Neuronal stem cell (in vitro differentiated cells): ENCODE results near the gene PRAMEF13.
"Not testable (repeated sequence)": the region's sequence is repeated elsewhere in the genome, so short reads cannot be mapped to it uniquely, and the experiment has no call there.

Source experiments
- DNase-seq: peaks from one replicate; pipeline ENCODE4 v3.0.0-alpha.2; 2013; ENCODE audit warnings: low spot score
- H2AFZ ChIP-seq: one replicate; pipeline ENCODE4 v1.6.1; 2013; ENCODE audit warnings: mild to moderate bottlenecking, low read length, inconsistent platforms
- H2AK5ac ChIP-seq: 2 replicates; pipeline ENCODE4 v1.6.1; 2013; ENCODE audit warnings: low read depth, mild to moderate bottlenecking, inconsistent platforms, low read length, moderate library complexity, mixed read lengths
- H2BK120ac ChIP-seq: 2 replicates; pipeline ENCODE4 v1.6.1; 2013; ENCODE audit warnings: low read depth, mild to moderate bottlenecking, inconsistent platforms, low read length, moderate library complexity, mixed read lengths
- H2BK12ac ChIP-seq: one replicate; pipeline ENCODE4 v1.6.1; 2013; ENCODE audit warnings: low read length, inconsistent platforms
- H2BK15ac ChIP-seq: 2 replicates; pipeline ENCODE4 v1.6.1; 2013; ENCODE audit warnings: mild to moderate bottlenecking, low read length, inconsistent platforms, mixed read lengths
- H2BK5ac ChIP-seq: one replicate; pipeline ENCODE4 v1.6.1; 2013; ENCODE audit warnings: inconsistent platforms, mild to moderate bottlenecking, low read length, moderate library complexity
- H3K14ac ChIP-seq: one replicate; pipeline ENCODE4 v1.6.1; 2013; ENCODE audit warnings: low read length, inconsistent platforms
- H3K18ac ChIP-seq: 2 replicates; pipeline ENCODE4 v1.6.1; 2013; ENCODE audit warnings: low read length, inconsistent platforms
- H3K23ac ChIP-seq: 2 replicates; pipeline ENCODE4 v1.6.1; 2013; ENCODE audit warnings: low read depth, mild to moderate bottlenecking, mixed read lengths, low read length, inconsistent platforms; ENCODE audit not compliant: poor library complexity
- H3K27ac ChIP-seq: replicated peaks from 3 replicates; pipeline ENCODE4 v1.5.1; 2013; ENCODE audit warnings: low read length, inconsistent platforms
- H3K27me3 ChIP-seq, 3 experiments: 2 replicates each; pipeline ENCODE4 v1.6.1; 2013; ENCODE audit warnings: low read length in 3 of 3, mild to moderate bottlenecking in 2 of 3, inconsistent platforms in 1 of 3, low read depth in 1 of 3, mixed read lengths in 1 of 3, moderate library complexity in 1 of 3; ENCODE audit not compliant: control insufficient read depth in 3 of 3, insufficient read depth in 3 of 3
- H3K36me3 ChIP-seq, 2 donors: replicated peaks in 1 of 2; 2 replicates each; pipeline ENCODE4 v1.6.1; 2013; ENCODE audit warnings: low read length in 2 of 2; ENCODE audit not compliant: control insufficient read depth in 2 of 2, insufficient read depth in 2 of 2
- H3K4ac ChIP-seq: 2 replicates; pipeline ENCODE4 v1.6.1; 2013; ENCODE audit warnings: inconsistent platforms, mild to moderate bottlenecking, low read length, moderate library complexity
- H3K4me1 ChIP-seq, 2 donors: 1 replicate in 1 of 2; 2 replicates in 1 of 2; pipeline ENCODE4 v1.6.1; 2013; ENCODE audit warnings: low read length in 2 of 2, low read depth in 1 of 2; ENCODE audit not compliant: control insufficient read depth in 2 of 2, insufficient read depth in 1 of 2
- H3K4me2 ChIP-seq: one replicate; pipeline ENCODE4 v1.6.1; 2013; ENCODE audit warnings: mild to moderate bottlenecking, low read length, inconsistent platforms; ENCODE audit not compliant: insufficient read depth, poor library complexity, severe bottlenecking
- H3K4me3 ChIP-seq, 2 donors: 2 replicates each; pipeline ENCODE4 v1.5.1; 2013; ENCODE audit warnings: low read length in 2 of 2, mild to moderate bottlenecking in 2 of 2, inconsistent platforms in 1 of 2, moderate library complexity in 1 of 2
- H3K79me1 ChIP-seq: one replicate; pipeline ENCODE4 v1.6.1; 2013; ENCODE audit warnings: low read depth, mild to moderate bottlenecking, inconsistent platforms, low read length, moderate library complexity
- H3K9ac ChIP-seq: one replicate; pipeline ENCODE4 v1.6.1; 2013; ENCODE audit warnings: mild to moderate bottlenecking, low read depth, low read length, inconsistent platforms; ENCODE audit not compliant: poor library complexity
- H3K9me3 ChIP-seq, 2 donors: replicated peaks in 1 of 2; 2 replicates each; pipeline versions ENCODE3 to v1.6.1; 2013; ENCODE audit warnings: low read length in 2 of 2, mild to moderate bottlenecking in 2 of 2, inconsistent platforms in 1 of 2, low read depth in 1 of 2, mixed read lengths in 1 of 2, moderate library complexity in 1 of 2; ENCODE audit not compliant: control insufficient read depth in 2 of 2, insufficient read depth in 1 of 2
- H4K8ac ChIP-seq: one replicate; pipeline ENCODE4 v1.6.1; 2013; ENCODE audit warnings: low read depth, mild to moderate bottlenecking, inconsistent platforms, low read length, moderate library complexity
- H4K91ac ChIP-seq: one replicate; pipeline ENCODE4 v1.6.1; 2013; ENCODE audit warnings: low read length, low read depth, mild to moderate bottlenecking, inconsistent platforms; ENCODE audit not compliant: poor library complexity
- WGBS, 2 donors: extraction: QIAGEN DNeasy Blood & Tissue Kit; methylation state at CpG; one replicate each; pipeline ENCODE4 v1.1.7; 2013; ENCODE audit warnings: missing lambda C conversion rate in 2 of 2, mixed read lengths in 1 of 2; ENCODE audit not compliant: insufficient read length in 2 of 2, insufficient replicate concordance in 1 of 2; ENCODE audit errors: extremely low coverage in 2 of 2; 5-methylcytosine and 5-hydroxymethylcytosine counted together

PRAMEF13 gene

DNA sequence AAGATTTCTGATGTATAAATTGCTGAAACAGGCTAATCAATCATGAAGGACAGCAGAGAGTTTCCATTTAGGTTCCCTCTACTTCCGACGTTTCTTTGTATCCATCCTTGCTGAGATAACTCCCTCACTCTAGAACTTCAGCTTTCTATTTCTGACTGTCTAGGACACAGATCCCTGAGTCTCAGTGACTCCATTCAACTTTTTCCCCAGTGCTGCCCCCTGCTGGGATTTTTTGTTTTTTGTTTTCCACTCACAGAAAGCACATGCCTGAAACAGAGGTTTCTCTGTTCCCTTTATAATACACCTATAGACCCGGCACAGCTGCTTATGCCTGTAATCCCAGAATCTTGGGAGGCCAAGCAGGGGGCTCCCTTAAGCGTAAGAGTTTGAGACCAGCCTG is 21.6 kb upstream of the PRAMEF13 start:
- not testable (repeated sequence) for H3K36me3 ChIP-seq, H3K27ac ChIP-seq, H3K4me1 ChIP-seq, H2BK15ac ChIP-seq, H3K9me3 ChIP-seq, H2AFZ ChIP-seq, H2BK12ac ChIP-seq, H3K27me3 ChIP-seq, H3K4ac ChIP-seq, H4K91ac ChIP-seq, H4K8ac ChIP-seq, H3K4me2 ChIP-seq, H3K23ac ChIP-seq, H2AK5ac ChIP-seq, H3K18ac ChIP-seq, H3K4me3 ChIP-seq, H3K14ac ChIP-seq, H3K9ac ChIP-seq, H2BK5ac ChIP-seq, H2BK120ac ChIP-seq, DNase-seq, H3K79me1 ChIP-seq
- WGBS, 2 donors = no CpG with 5 or more reads among the region's 4 CpGs

DNA sequence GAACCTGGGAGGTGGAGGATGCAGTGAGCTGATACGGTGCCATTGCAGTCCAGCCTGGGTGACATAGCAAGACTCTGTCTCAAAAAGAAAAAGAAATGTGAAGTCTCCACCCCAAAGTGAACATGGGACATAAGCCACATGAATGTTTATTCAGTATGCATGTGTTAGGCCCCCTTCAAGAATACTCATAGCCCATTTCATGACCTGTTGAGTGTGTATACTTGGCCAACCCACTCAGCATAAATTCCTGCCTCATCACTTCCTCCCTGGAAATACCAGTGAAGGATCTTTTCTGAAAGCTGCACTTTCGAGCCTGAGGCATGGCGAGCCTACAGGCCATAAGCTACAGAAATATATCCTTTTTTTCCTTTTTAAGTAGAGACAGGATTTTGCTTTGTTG is 18.0 kb upstream of the PRAMEF13 start:
- not testable (repeated sequence) for H3K18ac ChIP-seq, H3K36me3 ChIP-seq, H3K4me3 ChIP-seq, H4K91ac ChIP-seq, H2AK5ac ChIP-seq, H3K4me2 ChIP-seq, H2BK12ac ChIP-seq, H2BK5ac ChIP-seq, H4K8ac ChIP-seq, DNase-seq, H3K14ac ChIP-seq, H3K9ac ChIP-seq, H3K27me3 ChIP-seq, H2AFZ ChIP-seq, H3K23ac ChIP-seq, H2BK120ac ChIP-seq, H3K79me1 ChIP-seq, H3K4ac ChIP-seq, H2BK15ac ChIP-seq, H3K27ac ChIP-seq, H3K9me3 ChIP-seq, H3K4me1 ChIP-seq
- WGBS, 2 donors = no CpG with 5 or more reads among the region's 3 CpGs

DNA sequence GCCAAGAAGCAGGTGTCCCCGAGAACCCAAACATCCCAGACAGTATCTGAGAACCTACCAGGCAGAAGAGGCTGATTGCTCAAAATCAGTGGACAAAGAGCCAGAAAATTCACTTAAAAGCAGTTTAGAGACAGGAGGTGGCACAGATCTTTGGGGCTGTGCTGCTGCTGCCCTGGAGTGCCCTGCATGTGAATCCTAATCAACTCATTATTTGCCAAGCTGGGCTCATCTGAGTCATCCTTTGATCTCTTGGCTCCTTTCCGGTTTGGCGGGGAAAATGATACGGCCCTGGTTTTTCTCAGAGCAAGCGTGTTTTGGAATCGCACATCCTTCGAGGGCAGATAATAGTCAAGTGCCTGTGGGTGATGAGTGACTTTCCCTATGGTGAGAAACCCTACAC is 15.4 kb upstream of the PRAMEF13 start:
- H4K8ac ChIP-seq, DNase-seq, H2BK120ac ChIP-seq, H3K18ac ChIP-seq, H2BK15ac ChIP-seq, H3K14ac ChIP-seq, H3K36me3 ChIP-seq, H3K9me3 ChIP-seq, H3K27ac ChIP-seq, H3K9ac ChIP-seq, H3K4ac ChIP-seq, H2AFZ ChIP-seq, H4K91ac ChIP-seq, H2BK5ac ChIP-seq, H2AK5ac ChIP-seq, H3K4me2 ChIP-seq, H3K4me3 ChIP-seq, H3K4me1 ChIP-seq, H3K27me3 ChIP-seq, H3K23ac ChIP-seq, H2BK12ac ChIP-seq, H3K79me1 ChIP-seq: not testable (repeated sequence)
- WGBS, 2 donors = no CpG with 5 or more reads among the region's 7 CpGs

DNA sequence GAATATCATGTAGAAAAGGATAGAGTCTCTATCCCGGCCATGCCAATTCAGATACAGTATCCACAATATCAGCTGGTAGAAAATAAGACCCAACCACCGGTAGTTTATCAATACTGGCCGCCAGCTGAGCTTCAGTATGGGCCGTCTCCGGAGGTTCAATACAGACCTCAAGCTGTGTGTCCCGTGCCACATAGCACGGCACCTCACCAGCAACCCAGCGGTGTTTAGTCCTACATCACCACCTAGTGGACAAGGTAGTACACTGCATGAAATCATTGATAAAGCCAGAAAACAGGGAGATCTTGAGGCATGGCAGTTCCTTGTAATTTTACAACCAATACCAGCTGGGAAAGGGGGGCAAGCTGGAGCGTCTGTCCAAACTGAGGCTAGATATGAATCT is 7.5 kb upstream of the PRAMEF13 start:
- H2BK15ac ChIP-seq, H3K27me3 ChIP-seq, H4K8ac ChIP-seq, H2BK120ac ChIP-seq, H2AFZ ChIP-seq, H3K4me2 ChIP-seq, H3K9ac ChIP-seq, H3K27ac ChIP-seq, H3K9me3 ChIP-seq, H3K23ac ChIP-seq, H3K36me3 ChIP-seq, H3K79me1 ChIP-seq, H2BK5ac ChIP-seq, H3K4me1 ChIP-seq, H3K4me3 ChIP-seq, H2BK12ac ChIP-seq, H2AK5ac ChIP-seq, DNase-seq, H3K4ac ChIP-seq, H3K14ac ChIP-seq, H4K91ac ChIP-seq, H3K18ac ChIP-seq: not testable (repeated sequence)
- WGBS, 2 donors = no CpG with 5 or more reads among the region's 9 CpGs
